Esophagus (tissue), 2 donors: ENCODE data around the gene DAD1. TPM values are rescaled to one million over a fixed set of nuclear protein-coding genes. Genes with fewer than 3 reads are reported as not detected.

Experiments
- H3K27ac ChIP-seq, 2 donors: one replicate each; pipeline ENCODE4 v1.5.1; 2013; ENCODE audit warnings: low read depth in 2 of 2, mild to moderate bottlenecking in 2 of 2, inconsistent platforms in 1 of 2, low read length in 1 of 2, moderate library complexity in 1 of 2
- H3K27me3 ChIP-seq, 2 donors: one replicate each; pipeline ENCODE4 v1.6.1; 2013; ENCODE audit warnings: low read length in 2 of 2, control low read depth in 1 of 2, mild to moderate bottlenecking in 1 of 2; ENCODE audit not compliant: insufficient read depth in 2 of 2, control insufficient read depth in 1 of 2
- H3K36me3 ChIP-seq, 2 donors: one replicate each; pipeline ENCODE4 v1.6.1; 2013; ENCODE audit warnings: low read length in 1 of 2; ENCODE audit not compliant: control insufficient read depth in 2 of 2, insufficient read depth in 2 of 2
- H3K4me1 ChIP-seq, 2 donors: one replicate each; pipeline ENCODE4 v1.6.1; 2013; ENCODE audit warnings: low read length in 1 of 2; ENCODE audit not compliant: control insufficient read depth in 2 of 2, insufficient read depth in 2 of 2
- H3K4me3 ChIP-seq, 2 donors: one replicate each; pipeline ENCODE4 v1.5.1; 2013; ENCODE audit warnings: low read length in 2 of 2, mild to moderate bottlenecking in 2 of 2, low read depth in 1 of 2, moderate library complexity in 1 of 2
- H3K9me3 ChIP-seq, 2 donors: one replicate each; pipeline ENCODE4 v1.6.1; 2013; ENCODE audit warnings: mild to moderate bottlenecking in 2 of 2, low read depth in 1 of 2, low read length in 1 of 2, moderate library complexity in 1 of 2; ENCODE audit not compliant: control insufficient read depth in 2 of 2, insufficient read depth in 1 of 2
- WGBS, 2 donors: extraction: QIAGEN DNeasy Blood & Tissue Kit; methylation state at CpG; one replicate each; pipeline ENCODE4 v1.1.7; 2013; 5-methylcytosine and 5-hydroxymethylcytosine counted together
- polyA plus RNA-seq, 2 donors: library from polyadenylated mRNA; stranded (reverse); fragments of 200-250 nt; gene quantifications; one replicate each; pipeline ENCODE4 v1.2.3, GENCODE V29; 2013
- donor health status: healthy with polysubstance abuse.
- donor health status: Bipolar disorder and iron deficiency.

Gene DAD1
- polyA plus RNA-seq, 2 donors, result 77.9 to 243 TPM

- 38 to 46% methylated on average over 2 of the region's 2 CpGs for WGBS, 2 donors
- peak overlapping the region; percentile 13 to 42 for H3K27ac ChIP-seq
- peaks cover 0 to 2% of the 10 kb centered on the region in 2 donors for H3K9me3 ChIP-seq
- no peak overlapping the region for H3K4me3 ChIP-seq
- no peaks in the 10 kb centered on the region for H3K36me3 ChIP-seq
- peaks cover 0 to 2% of the 10 kb centered on the region in 2 donors for H3K4me1 ChIP-seq
- no peaks in the 10 kb centered on the region for H3K27me3 ChIP-seq
Measured at GRCh38 chr14:22518073-22518472, 71.0 kb downstream of the DAD1 start.

GRCh38 chr14:22517117-22517720 lies 71.8 kb downstream of the DAD1 start:
- no peak overlapping the region for H3K27ac ChIP-seq
- H3K4me3 ChIP-seq, result no peak overlapping the region
- H3K4me1 ChIP-seq, result peaks cover 0 to 2% of the 10 kb centered on the region in 2 donors
- H3K27me3 ChIP-seq, result no peaks in the 10 kb centered on the region
- 66 to 69% methylated on average over 7 of the region's 7 CpGs for WGBS, 2 donors
- peaks cover 0 to 2% of the 10 kb centered on the region in 2 donors for H3K9me3 ChIP-seq
- no peaks in the 10 kb centered on the region for H3K36me3 ChIP-seq

- WGBS, 2 donors, result 39 to 51% methylated on average over 2 of the region's 2 CpGs
- H3K4me3 ChIP-seq, result no peak overlapping the region
- H3K27ac ChIP-seq, result peak overlapping the region in 1 of 2 donors; percentile 5
- H3K36me3 ChIP-seq, result no peaks in the 10 kb centered on the region
- H3K9me3 ChIP-seq, result peaks cover 0 to 2% of the 10 kb centered on the region in 2 donors
- H3K4me1 ChIP-seq, result peaks cover 0 to 2% of the 10 kb centered on the region in 2 donors
- H3K27me3 ChIP-seq, result no peaks in the 10 kb centered on the region
Measured at GRCh38 chr14:22515929-22516328, 73.1 kb downstream of the DAD1 start.

Other genes with a start within 250 kb of the DAD1 start
- 10 to 100 TPM; 22.8 to 29.5 TPM for gene ABHD4, start 9.1 kb upstream of the DAD1 start, polyA plus RNA-seq
- gene OR6J1, start 55.1 kb upstream of the DAD1 start, polyA plus RNA-seq, result not detected
- gene OXA1L, start 177.5 kb upstream of the DAD1 start, polyA plus RNA-seq, result 10 to 100 TPM; 51.6 to 88.9 TPM
- 1 to 10 TPM in 1 of 2 donors, under 1 TPM in 1; 0.98 to 1.5 TPM for gene SLC7A7, start 226.2 kb upstream of the DAD1 start, polyA plus RNA-seq
- gene MRPL52, start 240.7 kb upstream of the DAD1 start, polyA plus RNA-seq, result 100 to 1,000 TPM in 1 of 2 donors, 10 to 100 TPM in 1; 99.8 to 182 TPM
- 10 to 100 TPM; 54.1 to 81.6 TPM for gene MMP14, start 247.4 kb upstream of the DAD1 start, polyA plus RNA-seq